ENCODE measurements around the gene TMPRSS4.

GRCh38 chr11:118152020-118152551, 75.2 kb downstream of the TMPRSS4 start:
- TF ChIP-seq CTCF (IDR thresholded peaks at IDR 0.05; ENCODE audit: low read depth, low read length): no peak
- TF ChIP-seq EZH2phosphoT487 (IDR thresholded peaks at IDR 0.05; ENCODE audit: low read depth): no peak

All from OCI-LY3 (cell line).